DOHH2 (cell line): ENCODE measurements around the gene TIAM2.

Source experiments
- CTCF ChIP-seq: fragments of 200-600 bp; sonication (generic); IDR thresholded peaks from one replicate; pipeline ENCODE4 v1.5.1; 2014; ENCODE audit warnings: antibody characterized with exemption, mild to moderate bottlenecking, low read depth, low read length; ENCODE audit not compliant: poor library complexity, severe bottlenecking
- EZH2phosphoT487 ChIP-seq: fragments of 200-600 bp; sonication (generic); IDR thresholded peaks from 2 replicates; pipeline ENCODE4 v1.6.1; 2017; ENCODE audit warnings: borderline replicate concordance, mild to moderate bottlenecking, antibody characterized with exemption, low read length, moderate library complexity, mixed read lengths

- no peak for TF ChIP-seq CTCF
- no peak for TF ChIP-seq EZH2phosphoT487
Observed at GRCh38 chr6:155143029-155143577, 148.0 kb downstream of the TIAM2 start.
